ENCODE results near the gene TMEM107.

DNA sequence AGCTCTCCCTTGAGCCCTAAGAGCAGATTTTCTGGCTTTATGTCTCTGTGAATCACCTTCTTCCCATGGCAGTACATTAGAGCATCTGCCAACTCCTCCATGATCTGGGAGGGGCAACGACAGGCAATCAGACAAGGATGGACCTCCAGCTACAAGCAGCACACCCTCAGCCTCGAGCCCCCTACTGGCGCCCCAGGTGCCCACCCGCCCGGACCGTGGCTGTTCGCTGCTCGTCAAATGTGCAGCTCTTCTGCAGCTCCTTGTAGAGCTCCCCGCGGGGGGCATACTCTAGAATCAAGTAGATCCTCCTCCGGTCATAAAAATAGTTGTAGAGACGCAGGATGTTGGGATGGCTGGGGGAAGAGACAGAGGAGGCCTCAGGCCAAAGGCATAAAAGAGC lies 30.4 kb upstream of the TMEM107 start:
- TF ChIP-seq POLR2A (IDR thresholded peaks at IDR 0.05; ENCODE audit: low read depth, low read length) (no peak), POLR2AphosphoS5 (IDR thresholded peaks at IDR 0.05; ENCODE audit: low read depth, low read length) (no peak)
